WTC11 (cell line): Measurements from ENCODE around the gene PSMB10. TPM values are rescaled to one million over a fixed set of nuclear protein-coding genes. Genes with fewer than 3 reads are reported as not detected.
A peak's percentile ranks its signal among the peaks of the same experiment; 100 is the strongest.

ENCODE experiments used
- ATAC-seq: fragments of 200-7000 bp; cut with Tn5 transposase; 2 replicates; pipeline ENCODE4 v1.10.0; 2021; ENCODE audit warnings: mild to moderate bottlenecking, moderate library complexity
- CTCF ChIA-PET: fragments of 300-600 bp; sonication (Branson Sonifier 250); formaldehyde crosslinking; loops from one replicate; lab custom pipeline; 2021; ENCODE audit warnings: antibody characterized with exemption; lab: Charles Lee
- POLR2A ChIA-PET: fragments of 350-600 bp; sonication (Branson Sonifier 250); formaldehyde crosslinking; loops from one replicate; lab custom pipeline; 2021; ENCODE audit warnings: antibody characterized with exemption; lab: Charles Lee
- DNase-seq: peaks from one replicate; pipeline ENCODE4 v3.0.0; 2021; ENCODE audit warnings: low spot score
- H3K27ac Mint-ChIP-seq: 2 replicates; pipeline ENCODE4 v1.8.0; 2021; ENCODE audit warnings: mixed read lengths
- H3K27me3 Mint-ChIP-seq: 2 replicates; pipeline ENCODE4 v1.8.0; 2021; ENCODE audit warnings: low read depth, mild to moderate bottlenecking, moderate library complexity, mixed read lengths
- H3K36me3 Mint-ChIP-seq: 2 replicates; pipeline ENCODE4 v1.8.0; 2021; ENCODE audit warnings: mixed read lengths
- H3K4me1 Mint-ChIP-seq: 2 replicates; pipeline ENCODE4 v1.8.0; 2022; ENCODE audit warnings: mixed read lengths
- H3K4me3 Mint-ChIP-seq: 2 replicates; pipeline ENCODE4 v1.8.0; 2021; ENCODE audit warnings: mild to moderate bottlenecking, moderate library complexity, mixed read lengths
- H3K9me3 Mint-ChIP-seq: 2 replicates; pipeline ENCODE4 v1.8.0; 2021; ENCODE audit warnings: mixed read lengths
- AFF4 ChIP-seq: sonication (generic); formaldehyde crosslinking; IDR thresholded peaks from 2 replicates; pipeline ENCODE4 v1.8.1; 2023; ENCODE audit warnings: mild to moderate bottlenecking, missing genetic modification reagents, borderline replicate concordance
- E2F1 ChIP-seq: sonication (generic); formaldehyde crosslinking; IDR thresholded peaks from 2 replicates; pipeline ENCODE4 v1.8.0; 2022; ENCODE audit warnings: mild to moderate bottlenecking, missing genetic modification reagents
- ELF4 ChIP-seq: sonication (generic); formaldehyde crosslinking; IDR thresholded peaks from 2 replicates; pipeline ENCODE4 v1.8.1; 2022; ENCODE audit warnings: low read depth, mild to moderate bottlenecking, moderate library complexity, missing genetic modification reagents
- ESRRA ChIP-seq: sonication (generic); formaldehyde crosslinking; IDR thresholded peaks from 2 replicates; pipeline ENCODE4 v1.8.1; 2022; ENCODE audit warnings: mild to moderate bottlenecking, missing genetic modification reagents, borderline replicate concordance
- FOXP4 ChIP-seq: sonication (generic); formaldehyde crosslinking; IDR thresholded peaks from 2 replicates; pipeline ENCODE4 v1.8.0; 2022; ENCODE audit warnings: mild to moderate bottlenecking, missing genetic modification reagents
- GRHL2 ChIP-seq: fragments of 250-450 bp; sonication (Bioruptor Pico); IDR thresholded peaks from 2 replicates; pipeline ENCODE4 v1.8.0; 2022; ENCODE audit warnings: mild to moderate bottlenecking, moderate library complexity; ENCODE audit not compliant: insufficient replicate concordance, severe bottlenecking
- JAZF1 ChIP-seq: fragments of 250-450 bp; sonication (Bioruptor Pico); IDR thresholded peaks from 2 replicates; pipeline ENCODE4 v1.9.0; 2021; ENCODE audit warnings: moderate library complexity, mild to moderate bottlenecking, inconsistent platforms
- MYBL2 ChIP-seq: sonication (generic); formaldehyde crosslinking; IDR thresholded peaks from 2 replicates; pipeline ENCODE4 v1.8.1; 2023; ENCODE audit warnings: mild to moderate bottlenecking, moderate library complexity, missing genetic modification reagents
- NR1H2 ChIP-seq: sonication (generic); formaldehyde crosslinking; IDR thresholded peaks from 2 replicates; pipeline ENCODE4 v1.9.0; 2021; ENCODE audit warnings: mild to moderate bottlenecking, moderate library complexity, missing genetic modification reagents
- PRRX2 ChIP-seq: fragments of 250-450 bp; sonication (Bioruptor Pico); IDR thresholded peaks from 2 replicates; pipeline ENCODE4 v1.8.0; 2021; ENCODE audit warnings: mild to moderate bottlenecking
- RORB ChIP-seq: fragments of 250-450 bp; sonication (Bioruptor Pico); IDR thresholded peaks from 2 replicates; pipeline ENCODE4 v1.9.0; 2021; ENCODE audit warnings: mild to moderate bottlenecking
- SMAD3 ChIP-seq: sonication (generic); formaldehyde crosslinking; IDR thresholded peaks from 2 replicates; pipeline ENCODE4 v1.8.0; 2022; ENCODE audit warnings: missing genetic modification reagents, mild to moderate bottlenecking, borderline replicate concordance
- SP1 ChIP-seq: sonication (generic); formaldehyde crosslinking; conservative IDR thresholded peaks from 2 replicates; pipeline ENCODE4 v1.8.1; 2022; ENCODE audit warnings: missing genetic modification reagents
- TEAD1 ChIP-seq: sonication (generic); formaldehyde crosslinking; IDR thresholded peaks from 2 replicates; pipeline ENCODE4 v1.8.0; 2022; ENCODE audit warnings: mild to moderate bottlenecking, missing genetic modification reagents
- ZBTB21 ChIP-seq: sonication (generic); formaldehyde crosslinking; IDR thresholded peaks from 2 replicates; pipeline ENCODE4 v1.8.1; 2023; ENCODE audit warnings: mild to moderate bottlenecking, missing genetic modification reagents, borderline replicate concordance
- ZNF219 ChIP-seq: sonication (generic); formaldehyde crosslinking; IDR thresholded peaks from 2 replicates; pipeline ENCODE4 v1.8.0; 2023; ENCODE audit warnings: missing genetic modification reagents, mild to moderate bottlenecking, borderline replicate concordance
- ZNF232 ChIP-seq: sonication (generic); formaldehyde crosslinking; IDR thresholded peaks from 2 replicates; pipeline ENCODE4 v1.8.0; 2022; ENCODE audit warnings: mild to moderate bottlenecking, missing genetic modification reagents
- ZNF317 ChIP-seq: sonication (generic); formaldehyde crosslinking; IDR thresholded peaks from 2 replicates; pipeline ENCODE4 v1.8.1; 2023; ENCODE audit warnings: low read depth, mild to moderate bottlenecking, moderate library complexity, missing genetic modification reagents, borderline replicate concordance
- ZNF396 ChIP-seq: fragments of 250-450 bp; sonication (Bioruptor Pico); IDR thresholded peaks from 2 replicates; pipeline ENCODE4 v1.8.0; 2021; ENCODE audit warnings: mild to moderate bottlenecking, moderate library complexity, borderline replicate concordance
- total RNA-seq: library from RNA; stranded (reverse); gene quantifications from 3 replicates; pipeline ENCODE4 v1.2.3, GENCODE V29; 2021
- TF ChIP-seq, protein P1 (sequence below): sonication (generic); formaldehyde crosslinking; IDR thresholded peaks from 2 replicates; pipeline ENCODE4 v1.8.1; 2023; ENCODE audit warnings: mild to moderate bottlenecking, missing genetic modification reagents, moderate library complexity
- TF ChIP-seq, protein P2 (sequence below): sonication (generic); formaldehyde crosslinking; IDR thresholded peaks from 2 replicates; pipeline ENCODE4 v1.8.1; 2023; ENCODE audit warnings: mild to moderate bottlenecking, missing genetic modification reagents, moderate library complexity
- TF ChIP-seq, protein P3 (sequence below): fragments of 250-450 bp; sonication (Bioruptor Pico); IDR thresholded peaks from 2 replicates; pipeline ENCODE4 v1.9.0; 2021; ENCODE audit warnings: mild to moderate bottlenecking
- TF ChIP-seq, protein P4 (sequence below): fragments of 250-450 bp; sonication (Bioruptor Pico); IDR thresholded peaks from 2 replicates; pipeline ENCODE4 v1.9.0; 2021; ENCODE audit warnings: moderate library complexity, mild to moderate bottlenecking, inconsistent platforms, borderline replicate concordance

PSMB10 gene
- total RNA-seq, 1 experiment from 2014 or later = 40.9 TPM

DNA sequence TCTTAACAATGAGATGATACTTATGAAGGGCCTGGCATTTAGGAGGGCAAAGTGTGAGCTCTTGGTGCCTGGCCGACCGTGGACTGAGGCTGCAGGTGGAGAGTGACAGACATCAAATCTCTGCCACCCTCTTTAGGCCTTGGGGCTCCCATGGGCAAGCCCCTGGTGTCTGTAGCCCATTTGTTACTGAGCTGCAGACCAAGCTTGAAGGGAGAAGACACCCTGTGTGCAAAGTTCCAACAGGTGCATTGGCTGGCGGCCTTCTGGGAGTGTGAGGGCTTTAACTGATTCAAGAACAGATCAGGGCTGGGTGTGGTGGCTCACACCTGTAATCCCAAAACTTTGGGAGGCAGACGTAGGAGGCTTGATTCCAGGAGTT is 4.2 kb downstream of the PSMB10 start:
- Mint-ChIP-seq H3K27me3 (no peaks in the 10 kb centered on the region), H3K9me3 (no peaks in the 10 kb centered on the region), H3K4me3 (no peak overlapping the region), H3K36me3 (peaks cover 6% of the 10 kb centered on the region), H3K4me1 (peaks cover 23% of the 10 kb centered on the region), H3K27ac (peak overlapping the region; percentile 23; the same call in 1 of the 2 replicates)
- TF ChIP-seq ZBTB21 = no peak
- TF ChIP-seq JAZF1 (CRISPR knock-in tag) = no peak
- TF ChIP-seq, protein P1, sequence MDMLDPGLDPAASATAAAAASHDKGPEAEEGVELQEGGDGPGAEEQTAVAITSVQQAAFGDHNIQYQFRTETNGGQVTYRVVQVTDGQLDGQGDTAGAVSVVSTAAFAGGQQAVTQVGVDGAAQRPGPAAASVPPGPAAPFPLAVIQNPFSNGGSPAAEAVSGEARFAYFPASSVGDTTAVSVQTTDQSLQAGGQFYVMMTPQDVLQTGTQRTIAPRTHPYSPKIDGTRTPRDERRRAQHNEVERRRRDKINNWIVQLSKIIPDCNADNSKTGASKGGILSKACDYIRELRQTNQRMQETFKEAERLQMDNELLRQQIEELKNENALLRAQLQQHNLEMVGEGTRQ (CRISPR knock-in tag) = no peak
- no peak for TF ChIP-seq ELF4 (CRISPR knock-in tag)
- no peak for TF ChIP-seq E2F1 (CRISPR knock-in tag)
- no peak for TF ChIP-seq SP1
- no peak for TF ChIP-seq MYBL2
- TF ChIP-seq, protein P2, sequence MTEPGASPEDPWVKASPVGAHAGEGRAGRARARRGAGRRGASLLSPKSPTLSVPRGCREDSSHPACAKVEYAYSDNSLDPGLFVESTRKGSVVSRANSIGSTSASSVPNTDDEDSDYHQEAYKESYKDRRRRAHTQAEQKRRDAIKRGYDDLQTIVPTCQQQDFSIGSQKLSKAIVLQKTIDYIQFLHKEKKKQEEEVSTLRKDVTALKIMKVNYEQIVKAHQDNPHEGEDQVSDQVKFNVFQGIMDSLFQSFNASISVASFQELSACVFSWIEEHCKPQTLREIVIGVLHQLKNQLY (CRISPR knock-in tag) = no peak
- no peak for TF ChIP-seq SMAD3 (CRISPR knock-in tag)
- TF ChIP-seq TEAD1 = no peak
- no peak for TF ChIP-seq ZNF317 (CRISPR knock-in tag)
- no peak for TF ChIP-seq ZNF232
- no peak for TF ChIP-seq FOXP4 (CRISPR knock-in tag)
- TF ChIP-seq, protein P3, sequence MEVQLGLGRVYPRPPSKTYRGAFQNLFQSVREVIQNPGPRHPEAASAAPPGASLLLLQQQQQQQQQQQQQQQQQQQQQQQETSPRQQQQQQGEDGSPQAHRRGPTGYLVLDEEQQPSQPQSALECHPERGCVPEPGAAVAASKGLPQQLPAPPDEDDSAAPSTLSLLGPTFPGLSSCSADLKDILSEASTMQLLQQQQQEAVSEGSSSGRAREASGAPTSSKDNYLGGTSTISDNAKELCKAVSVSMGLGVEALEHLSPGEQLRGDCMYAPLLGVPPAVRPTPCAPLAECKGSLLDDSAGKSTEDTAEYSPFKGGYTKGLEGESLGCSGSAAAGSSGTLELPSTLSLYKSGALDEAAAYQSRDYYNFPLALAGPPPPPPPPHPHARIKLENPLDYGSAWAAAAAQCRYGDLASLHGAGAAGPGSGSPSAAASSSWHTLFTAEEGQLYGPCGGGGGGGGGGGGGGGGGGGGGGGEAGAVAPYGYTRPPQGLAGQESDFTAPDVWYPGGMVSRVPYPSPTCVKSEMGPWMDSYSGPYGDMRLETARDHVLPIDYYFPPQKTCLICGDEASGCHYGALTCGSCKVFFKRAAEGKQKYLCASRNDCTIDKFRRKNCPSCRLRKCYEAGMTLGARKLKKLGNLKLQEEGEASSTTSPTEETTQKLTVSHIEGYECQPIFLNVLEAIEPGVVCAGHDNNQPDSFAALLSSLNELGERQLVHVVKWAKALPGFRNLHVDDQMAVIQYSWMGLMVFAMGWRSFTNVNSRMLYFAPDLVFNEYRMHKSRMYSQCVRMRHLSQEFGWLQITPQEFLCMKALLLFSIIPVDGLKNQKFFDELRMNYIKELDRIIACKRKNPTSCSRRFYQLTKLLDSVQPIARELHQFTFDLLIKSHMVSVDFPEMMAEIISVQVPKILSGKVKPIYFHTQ (CRISPR knock-in tag) = no peak
- no peak for TF ChIP-seq RORB
- POLR2A ChIA-PET = no interaction called here
- DNase-seq (no peak), ATAC-seq (no peak)
- CTCF ChIA-PET = interaction anchor here (0.6 to 9.2 kb wide), 5 partner anchors 10 to 418 kb away, joined by 3 to 144 read pairs (median 4); partner anchors contain the start of gene NRN1L

DNA sequence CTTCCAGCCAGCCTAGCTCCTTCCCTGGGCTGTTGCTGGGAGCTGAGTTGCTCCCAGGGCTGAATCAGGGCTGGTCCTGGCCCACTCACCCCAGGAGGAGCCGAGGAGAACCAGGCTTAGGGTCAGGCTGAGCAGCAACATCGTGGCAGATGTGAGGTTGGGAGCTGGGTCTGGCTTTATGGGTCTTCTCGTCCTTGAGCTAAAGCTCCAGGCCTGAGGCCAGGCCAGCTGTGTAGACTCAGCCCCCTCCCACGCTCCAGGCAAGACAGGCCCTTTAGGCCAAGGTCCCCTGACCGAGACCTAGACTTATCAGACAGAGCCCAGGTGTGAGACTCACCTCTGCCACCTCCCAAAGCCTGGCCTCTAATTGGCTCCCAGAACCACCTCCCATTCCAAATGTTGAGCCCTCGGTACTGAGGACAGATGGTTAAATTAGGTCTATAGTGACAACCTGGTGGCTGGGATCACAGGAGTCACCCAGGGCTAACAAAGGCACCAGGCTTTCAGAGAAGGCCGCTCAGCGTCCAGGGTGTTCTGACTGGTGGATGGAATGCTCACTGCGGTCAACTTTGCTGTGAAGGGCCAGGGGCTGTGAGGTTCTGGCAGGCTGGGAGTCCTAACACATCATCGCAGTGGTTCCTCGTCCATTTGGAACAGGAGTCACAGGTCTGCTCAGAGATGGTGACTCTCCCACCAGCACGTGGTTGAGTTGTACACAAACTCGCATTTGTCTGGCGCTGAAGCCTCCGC is 4.8 kb downstream of the PSMB10 start, which contains the start of gene CTRL:
CTRL (minus strand) TSS at position 151 of the 750 bp plus-strand sequence; CDS start at position 141, 10 bp downstream.
- ATAC-seq (no peak), DNase-seq (no peak)
- Mint-ChIP-seq H3K9me3 (no peaks in the 10 kb centered on the region), H3K27ac (peak within 1 kb of the TSS; percentile 23; the same call in 1 of the 2 replicates), H3K4me1 (peaks cover 17% of the 10 kb centered on the region), H3K4me3 (no peak within 1 kb of the TSS), H3K27me3 (no peaks in the 10 kb centered on the region), H3K36me3 (peaks cover 6% of the 10 kb centered on the region)
- POLR2A ChIA-PET = no interaction called here
- CTCF ChIA-PET = interaction anchor here (0.6 to 9.2 kb wide), 5 partner anchors 10 to 447 kb away, joined by 3 to 144 read pairs (median 5); partner anchors contain the start of gene NRN1L
- TF ChIP-seq AFF4 (CRISPR knock-in tag) (no peak), ZNF232 (no peak), ZNF219 (CRISPR knock-in tag) (no peak), NR1H2 (CRISPR knock-in tag) (no peak), PRRX2 (CRISPR knock-in tag) (no peak), ZBTB21 (no peak), ZNF396 (CRISPR knock-in tag) (no peak), ESRRA (CRISPR knock-in tag) (no peak), GRHL2 (CRISPR knock-in tag) (no peak)
- TF ChIP-seq, protein P4, sequence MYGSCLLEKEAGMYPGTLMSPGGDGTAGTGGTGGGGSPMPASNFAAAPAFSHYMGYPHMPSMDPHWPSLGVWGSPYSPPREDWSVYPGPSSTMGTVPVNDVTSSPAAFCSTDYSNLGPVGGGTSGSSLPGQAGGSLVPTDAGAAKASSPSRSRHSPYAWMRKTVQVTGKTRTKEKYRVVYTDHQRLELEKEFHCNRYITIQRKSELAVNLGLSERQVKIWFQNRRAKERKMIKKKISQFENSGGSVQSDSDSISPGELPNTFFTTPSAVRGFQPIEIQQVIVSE (CRISPR knock-in tag) = no peak
